RCC 7860 (cell line): Measurements from ENCODE around the gene TEX14.
"Not testable (repeated sequence)": the region's sequence is repeated elsewhere in the genome, so short reads cannot be mapped to it uniquely, and the experiment has no call there.

Source experiments
- DNase-seq: peaks from one replicate; pipeline ENCODE4 v3.0.0-alpha.2; 2015; ENCODE audit warnings: low spot score
- FAIRE-seq: peaks from 2 replicates; lab custom pipeline; 2012; peaks lifted over from hg19 to GRCh38; lab: Jason Lieb, UNC

The TEX14 gene

DNA sequence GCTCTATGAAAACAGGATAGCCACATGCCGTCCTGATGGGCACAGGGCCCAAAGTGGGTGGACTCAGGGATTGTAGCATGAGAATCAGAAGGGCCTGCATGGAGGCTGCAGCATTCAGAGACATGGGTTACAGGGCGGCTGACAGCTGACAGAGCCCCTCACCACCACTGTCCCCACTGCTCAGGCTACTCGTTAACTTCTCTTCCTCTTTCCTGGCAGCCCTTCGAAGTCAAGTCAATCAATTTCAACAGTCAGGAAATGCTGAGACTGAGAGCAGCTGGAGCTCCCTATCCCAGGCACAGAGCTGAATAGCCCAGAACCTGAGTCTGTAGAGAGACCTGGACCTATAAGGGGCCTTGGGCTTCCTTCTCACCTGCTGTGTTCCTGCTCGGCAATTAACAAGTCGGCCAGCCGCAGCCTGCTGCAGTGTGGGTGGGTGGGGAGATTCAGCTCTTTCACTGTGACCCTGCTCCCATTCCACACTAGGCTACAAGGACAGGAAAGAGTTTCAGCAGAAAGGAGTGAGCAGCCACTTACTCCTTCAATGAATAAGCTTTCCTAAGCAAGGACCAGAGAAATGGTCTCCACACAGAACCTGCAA is 76.9 kb downstream of the TEX14 start:
- FAIRE-seq (no peak), DNase-seq (no peak)

DNA sequence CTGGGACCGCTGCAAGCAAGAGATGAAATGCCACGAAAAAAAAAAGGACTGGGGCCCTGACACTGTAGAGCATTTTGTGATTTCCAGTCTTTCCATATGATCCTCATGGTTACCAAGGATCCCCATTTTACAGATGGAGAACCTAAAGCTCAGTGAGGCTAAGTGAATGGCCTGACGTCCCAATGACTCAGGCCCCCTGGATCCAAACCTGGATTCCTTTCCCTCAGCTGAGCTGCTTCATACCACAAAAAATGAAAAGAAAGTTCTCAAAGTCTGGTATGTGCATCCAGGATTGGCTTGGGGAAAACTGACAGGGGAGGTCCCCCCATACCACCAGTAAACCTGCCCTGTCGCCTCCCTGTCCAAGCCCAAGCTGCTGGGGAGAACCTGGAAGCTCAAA is 80.5 kb downstream of the TEX14 start:
- FAIRE-seq (no peak), DNase-seq (no peak)

DNA sequence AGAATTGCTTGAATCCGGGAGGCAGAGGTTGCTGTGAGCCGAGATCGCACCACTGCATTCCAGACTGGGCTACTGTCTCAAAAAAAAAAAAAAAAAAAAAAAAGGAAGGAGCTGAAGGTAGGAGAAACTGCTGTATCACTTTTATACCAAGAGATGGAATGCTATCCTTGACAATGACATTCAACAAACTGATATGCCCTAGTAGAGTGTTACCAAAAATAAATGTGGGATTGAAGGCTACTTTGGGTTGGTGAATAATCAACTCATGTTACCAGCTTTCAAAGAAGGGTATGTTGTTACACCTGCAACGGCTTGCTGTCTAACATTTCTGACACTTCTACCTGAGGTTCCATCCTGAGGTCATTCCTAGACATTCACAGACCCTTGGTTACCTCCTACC is 84.9 kb downstream of the TEX14 start:
- FAIRE-seq (no peak), DNase-seq (no peak)

DNA sequence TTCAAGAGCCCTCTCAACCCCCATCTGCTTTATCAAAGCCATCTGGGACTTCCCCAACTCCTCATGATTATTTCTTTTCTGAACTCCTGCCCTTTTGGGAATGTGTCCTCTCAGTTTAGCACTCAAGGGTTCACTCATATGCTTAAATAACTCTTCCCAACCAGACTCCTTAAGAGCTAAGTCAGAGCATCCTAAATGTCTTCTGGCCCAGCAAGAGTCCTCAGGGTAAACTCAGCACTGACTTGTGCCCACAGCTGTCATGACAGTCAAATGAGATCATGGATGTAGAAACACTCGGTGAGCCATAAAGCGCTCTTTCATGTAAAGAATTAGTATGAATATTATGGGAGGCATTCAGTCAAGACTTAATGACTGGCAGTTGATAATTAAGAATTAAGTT is 85.9 kb downstream of the TEX14 start:
- DNase-seq (no peak), FAIRE-seq (no peak)

DNA sequence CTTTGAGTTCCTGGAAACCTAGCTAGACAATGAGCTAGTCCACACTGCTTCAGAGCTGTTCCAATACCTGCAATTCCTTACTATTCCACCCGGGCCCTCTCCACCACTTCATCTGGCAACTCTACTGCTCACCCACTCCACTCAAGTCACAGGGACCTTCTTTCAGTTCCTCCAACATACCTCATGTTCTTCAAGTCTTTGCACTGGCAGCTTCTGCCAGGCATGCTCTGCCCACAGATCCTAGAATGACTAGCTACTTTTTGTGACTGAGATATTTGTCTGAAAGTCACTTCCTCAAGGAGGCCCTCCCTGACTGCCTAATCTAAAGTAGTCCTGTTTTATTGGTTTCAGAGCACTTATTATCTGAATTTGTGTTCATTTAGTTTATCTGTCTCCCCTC is 86.4 kb downstream of the TEX14 start:
- FAIRE-seq (no peak), DNase-seq (no peak)

DNA sequence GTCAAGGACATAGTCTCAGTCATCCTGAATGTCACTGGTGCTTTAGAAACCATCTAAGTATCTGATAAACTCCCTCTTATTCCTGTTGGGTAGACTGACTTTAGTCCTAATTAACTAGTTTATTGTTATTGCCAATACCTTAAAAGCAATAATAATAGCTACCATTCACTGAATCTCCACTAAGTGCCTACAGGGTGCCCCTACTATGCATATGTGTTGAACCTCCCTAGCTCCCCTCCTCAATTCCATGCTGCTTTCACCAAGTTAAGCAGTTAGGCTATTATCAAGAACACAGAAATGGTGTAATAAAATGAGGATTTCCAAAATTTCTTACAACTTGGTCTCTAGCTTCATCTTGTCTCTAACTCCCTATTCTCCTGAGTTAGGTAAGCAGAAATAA is 89.9 kb downstream of the TEX14 start:
- FAIRE-seq (no peak), DNase-seq (no peak)

DNA sequence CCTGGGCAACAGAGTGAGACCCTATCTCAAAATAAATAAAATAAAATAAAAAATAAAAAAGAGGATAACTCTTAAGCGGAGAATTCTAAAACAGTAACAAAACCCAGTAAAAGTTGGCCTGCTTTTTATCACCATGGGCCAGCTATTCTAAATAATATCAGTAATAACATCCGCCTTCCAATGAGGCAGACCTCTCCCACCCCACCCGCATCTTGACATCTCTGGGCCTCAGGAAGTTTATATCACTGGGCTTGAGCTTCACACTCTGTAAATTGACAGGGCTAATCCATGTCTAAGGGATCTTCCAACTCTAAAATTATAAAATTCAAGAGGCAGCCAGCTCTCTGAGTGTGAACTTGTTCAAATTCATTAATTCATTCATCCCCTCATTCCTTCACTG is 94.5 kb downstream of the TEX14 start:
- DNase-seq (no peak), FAIRE-seq (no peak)

DNA sequence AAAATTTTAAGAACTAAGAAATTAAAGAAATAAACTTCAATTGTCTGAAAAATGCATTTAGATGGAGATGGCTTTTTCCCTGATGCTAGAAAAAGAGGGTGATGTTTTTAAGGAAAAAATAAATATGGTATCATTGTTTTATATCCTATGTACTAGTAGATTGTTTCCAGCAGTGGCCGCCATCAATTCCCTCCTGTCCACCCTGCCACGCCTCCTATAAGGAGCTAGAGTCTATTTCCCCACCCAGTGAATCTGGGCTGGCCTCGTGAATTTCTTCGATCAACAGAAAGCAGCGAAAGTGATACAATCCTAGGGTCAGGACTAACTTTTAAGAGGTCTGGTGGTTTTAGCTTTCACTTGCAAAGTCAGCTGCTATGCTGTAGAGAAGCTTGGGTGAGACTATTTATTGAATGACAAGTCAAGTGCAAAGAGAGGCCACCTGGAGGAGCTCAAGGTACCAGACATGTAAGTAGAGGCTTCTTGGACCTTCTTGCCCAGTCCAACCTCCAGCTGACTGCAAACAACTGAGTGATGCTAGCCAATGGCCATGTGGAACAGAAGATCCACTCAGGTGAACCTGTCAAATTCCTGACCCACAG is 96.6 kb downstream of the TEX14 start:
- no peak for DNase-seq
- no peak for FAIRE-seq

DNA sequence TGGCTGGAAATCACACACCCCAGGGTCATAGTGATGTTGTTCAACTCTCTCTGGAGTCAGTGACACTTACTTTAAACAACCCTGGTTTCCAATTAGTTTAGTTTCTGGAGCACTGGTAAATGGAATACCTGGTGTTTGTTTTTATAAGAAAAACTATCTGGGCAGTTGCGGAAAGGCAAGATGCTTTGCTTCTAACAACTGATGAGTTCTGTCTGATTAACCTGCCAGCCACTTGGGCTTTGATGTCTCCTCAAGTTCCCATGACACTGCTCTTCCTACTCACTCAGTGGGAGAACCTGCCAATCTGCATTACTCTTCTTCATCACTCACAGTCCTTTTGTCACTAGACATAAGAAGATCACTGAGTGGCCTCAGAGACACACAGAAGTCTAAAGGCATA is 98.7 kb downstream of the TEX14 start:
- DNase-seq = no peak
- FAIRE-seq = no peak

DNA sequence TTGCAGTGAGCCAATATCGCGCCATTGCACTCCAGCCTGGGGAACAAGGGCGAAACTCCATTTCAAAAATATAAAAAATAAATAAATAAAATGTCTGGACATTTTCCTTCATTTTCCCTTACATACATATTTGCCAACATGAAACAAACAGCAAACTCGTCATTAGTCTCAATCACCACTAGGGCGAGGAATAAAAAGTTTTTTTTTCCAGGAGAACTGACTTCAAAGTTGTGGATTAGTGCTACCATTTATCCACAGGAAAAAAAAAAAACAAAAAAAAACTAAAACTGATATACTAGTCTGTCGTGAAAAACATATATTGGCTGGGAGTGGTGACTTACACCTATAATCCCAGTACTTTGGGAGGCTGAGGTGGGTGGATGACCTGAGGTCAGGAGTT is 100.4 kb downstream of the TEX14 start:
- DNase-seq = no peak
- FAIRE-seq = no peak

DNA sequence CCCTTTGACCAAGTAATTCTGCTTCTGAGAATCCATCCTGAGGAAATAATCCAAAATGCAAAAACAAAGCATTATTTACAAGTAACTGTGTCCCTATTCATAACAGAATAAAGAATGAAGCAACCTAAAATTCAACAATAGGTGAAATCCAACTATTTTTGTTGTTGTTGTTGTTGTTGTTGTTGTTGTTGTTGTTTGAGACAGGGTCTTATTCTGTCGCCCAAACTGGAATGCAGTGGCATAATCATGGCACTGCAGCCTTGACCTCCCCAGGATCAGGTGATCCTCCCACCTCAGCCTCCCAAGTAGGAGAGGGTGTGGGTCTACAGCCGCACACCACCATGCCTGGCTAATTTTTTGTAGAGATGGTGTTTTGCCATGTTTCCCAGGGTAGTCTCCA is 101.5 kb downstream of the TEX14 start:
- FAIRE-seq = no peak
- DNase-seq = no peak

DNA sequence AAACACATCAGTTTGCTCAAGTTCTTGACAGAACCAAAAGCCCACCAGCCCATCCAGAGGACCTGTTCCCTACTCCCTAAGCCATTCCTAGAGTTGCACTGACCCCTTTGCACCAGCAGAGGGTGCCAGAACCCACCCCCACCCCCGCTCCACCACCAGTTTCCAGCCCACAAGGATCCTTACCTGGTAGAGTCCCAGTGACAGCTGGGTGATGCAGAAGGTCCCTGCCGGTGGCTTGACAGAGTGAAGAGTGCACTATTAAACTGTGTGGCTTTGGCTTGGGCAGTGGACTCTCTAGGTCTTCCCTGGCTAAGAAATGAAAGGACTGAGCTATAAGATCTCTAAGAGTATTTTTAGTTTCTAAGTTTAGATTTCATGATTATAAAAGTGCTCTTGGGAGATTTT is 104.1 kb downstream of the TEX14 start:
- peak; percentile 26 for DNase-seq
- no peak for FAIRE-seq

DNA sequence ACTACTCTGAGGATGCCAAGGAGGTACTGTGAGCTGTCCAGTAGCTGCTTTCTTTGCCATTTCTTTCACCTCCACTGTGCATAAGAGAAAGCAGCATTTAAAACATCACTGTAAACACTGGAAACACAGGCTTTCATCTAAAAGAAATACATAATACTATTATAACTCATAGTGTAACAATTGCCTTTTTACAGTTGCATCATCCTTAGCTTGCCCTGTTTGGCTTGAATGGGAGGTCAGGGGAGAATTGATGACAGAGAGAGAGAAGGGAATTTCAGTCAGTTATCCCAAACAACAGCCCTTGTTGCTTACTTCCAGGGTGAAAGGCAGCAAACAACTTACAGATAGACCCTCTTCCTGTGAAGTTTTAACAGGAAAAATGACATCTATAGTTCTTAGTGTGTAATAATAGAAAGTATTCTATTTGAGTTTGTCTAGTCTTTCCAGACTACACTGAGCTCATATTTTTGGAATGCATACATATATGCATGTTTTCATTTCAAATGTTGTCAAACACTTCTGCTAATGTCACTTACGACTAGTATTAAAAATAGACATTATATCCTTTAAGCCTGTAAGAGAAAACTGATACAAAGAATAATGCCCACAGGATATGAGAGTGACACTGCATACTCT is 105.7 kb downstream of the TEX14 start:
- FAIRE-seq (no peak), DNase-seq (no peak)

DNA sequence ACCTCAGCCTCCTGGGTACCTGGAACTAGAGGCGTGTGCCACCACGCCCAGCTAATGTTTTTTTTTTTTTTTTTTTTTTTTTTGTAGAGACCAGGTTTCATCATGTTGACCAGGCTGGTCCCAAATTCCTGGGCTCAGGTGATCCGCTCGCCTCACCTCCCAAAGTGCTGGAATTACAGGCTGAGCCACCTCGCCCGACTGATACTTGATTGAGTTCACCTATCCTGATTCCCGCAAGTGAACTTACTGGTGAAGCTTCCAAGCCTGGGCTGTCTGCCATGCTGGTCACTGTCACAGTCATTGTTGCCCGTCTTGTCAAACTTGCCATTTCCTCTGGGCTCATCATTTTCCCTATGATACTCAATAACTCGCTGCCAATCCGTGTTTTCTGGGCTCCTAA is 106.3 kb downstream of the TEX14 start:
- FAIRE-seq = no peak
- no peak for DNase-seq

DNA sequence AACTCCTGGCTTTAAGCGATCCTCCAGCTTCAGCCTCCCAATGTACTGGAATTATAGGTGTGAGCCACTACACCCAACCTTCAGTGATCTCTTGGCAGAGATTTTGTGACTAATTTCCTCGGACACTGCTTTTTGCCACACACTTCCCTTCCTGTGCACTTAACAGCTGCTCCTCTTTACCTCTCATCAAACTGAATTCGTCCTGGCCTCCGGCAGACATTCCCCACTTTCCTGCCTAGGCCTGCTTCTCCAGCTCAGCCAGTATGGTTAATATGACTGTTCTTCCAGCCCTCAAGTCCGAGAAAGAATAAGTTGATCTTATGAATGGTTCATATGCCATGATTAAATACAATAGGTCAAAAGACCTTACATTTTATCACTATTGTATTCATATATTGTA is 108.4 kb downstream of the TEX14 start:
- no peak for FAIRE-seq

DNA sequence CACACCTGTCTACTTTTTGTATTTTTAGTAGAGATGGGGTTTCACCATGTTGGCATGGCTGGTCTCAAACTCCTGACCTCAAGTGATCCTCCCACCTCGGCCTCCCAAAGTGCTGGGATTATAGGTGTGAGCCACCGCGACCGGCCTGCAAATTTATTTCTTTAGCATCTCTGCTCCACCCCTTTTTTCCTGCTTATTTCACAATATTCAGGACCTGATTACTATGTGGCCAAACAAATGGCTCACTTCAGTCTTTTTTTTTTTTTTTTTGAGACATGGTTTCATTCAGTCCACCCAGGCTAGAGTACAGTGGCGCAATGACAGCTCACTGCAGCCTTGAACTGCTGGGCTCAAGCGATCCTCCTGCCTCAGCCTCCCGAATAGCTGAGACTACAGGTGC is 109.1 kb downstream of the TEX14 start:
- not testable (repeated sequence) for DNase-seq, FAIRE-seq

More for the DNA sequence above, 108.4 kb downstream of the TEX14 start:
- DNase-seq = no peak

DNA sequence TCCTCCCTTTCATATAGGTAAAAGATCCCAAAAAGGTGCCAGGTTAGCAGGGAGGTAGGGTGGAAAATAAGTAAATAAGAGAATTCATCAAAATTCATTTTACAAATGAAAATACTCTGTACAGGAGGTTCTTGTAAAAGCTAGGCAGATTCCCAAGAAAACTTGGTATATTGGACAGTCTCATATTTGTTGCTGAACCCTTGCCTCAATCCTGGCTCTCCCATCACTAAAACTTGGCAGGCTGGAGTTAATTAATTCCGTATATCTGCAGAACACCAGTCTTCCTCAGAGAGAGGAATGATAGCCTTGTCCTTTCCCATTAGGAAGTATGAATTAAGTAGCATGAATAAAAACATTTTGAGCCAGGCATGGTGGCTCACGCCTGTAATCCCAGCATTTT is 111.2 kb downstream of the TEX14 start:
- no peak for DNase-seq

DNA sequence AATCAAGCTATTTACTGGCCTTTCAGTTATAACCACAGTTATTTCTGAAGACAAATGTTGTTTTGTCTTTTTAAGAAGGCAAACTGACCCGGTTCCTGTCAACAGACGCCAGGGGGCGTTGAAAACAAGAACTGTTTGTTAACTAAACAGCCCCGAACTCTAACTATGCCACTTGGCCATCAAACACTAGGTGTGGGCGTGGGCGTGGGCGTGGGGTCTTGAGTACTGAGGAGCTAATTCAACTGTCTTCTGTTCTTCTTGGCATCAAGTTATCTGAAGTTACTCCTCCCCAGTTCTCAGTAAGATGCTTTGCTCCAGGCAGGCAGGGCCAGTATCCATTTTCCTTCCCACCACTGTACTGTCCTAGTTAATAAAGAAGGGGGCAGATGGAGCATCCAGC is 114.1 kb downstream of the TEX14 start:
- DNase-seq (no peak), FAIRE-seq (no peak)

More for the DNA sequence above, 111.2 kb downstream of the TEX14 start:
- no peak for FAIRE-seq

DNA sequence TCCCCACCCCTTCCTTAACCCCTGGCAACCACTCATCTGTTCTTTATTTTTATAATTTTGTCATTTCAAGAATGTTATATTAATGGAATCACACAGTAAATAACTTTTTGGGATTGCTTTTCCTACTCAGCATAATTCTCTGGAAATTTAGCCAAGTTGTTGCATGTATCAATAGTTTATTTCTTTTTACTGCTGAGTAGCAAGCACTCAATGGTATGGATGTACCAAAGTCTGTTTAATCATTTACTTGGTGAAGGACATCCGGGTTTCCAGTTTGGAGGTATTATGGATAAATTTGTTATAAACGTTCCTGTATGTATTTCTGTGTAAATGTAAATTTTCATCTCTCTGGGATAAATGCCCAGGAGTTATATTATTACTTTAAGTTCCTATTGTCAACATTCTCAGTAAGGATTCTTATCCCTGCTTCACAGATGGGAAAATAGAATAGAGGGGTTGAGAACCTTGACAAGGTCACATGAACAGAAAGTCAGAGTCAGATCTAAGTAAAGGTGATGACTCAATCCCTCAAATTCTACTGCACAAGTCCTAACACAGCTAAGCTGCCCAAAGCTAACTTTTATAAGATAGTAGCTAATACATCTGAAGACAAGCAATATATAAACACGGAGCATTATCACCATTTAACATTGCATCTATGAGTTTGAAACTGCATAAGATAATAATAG is 115.0 kb downstream of the TEX14 start:
- DNase-seq = no peak
- FAIRE-seq = no peak

DNA sequence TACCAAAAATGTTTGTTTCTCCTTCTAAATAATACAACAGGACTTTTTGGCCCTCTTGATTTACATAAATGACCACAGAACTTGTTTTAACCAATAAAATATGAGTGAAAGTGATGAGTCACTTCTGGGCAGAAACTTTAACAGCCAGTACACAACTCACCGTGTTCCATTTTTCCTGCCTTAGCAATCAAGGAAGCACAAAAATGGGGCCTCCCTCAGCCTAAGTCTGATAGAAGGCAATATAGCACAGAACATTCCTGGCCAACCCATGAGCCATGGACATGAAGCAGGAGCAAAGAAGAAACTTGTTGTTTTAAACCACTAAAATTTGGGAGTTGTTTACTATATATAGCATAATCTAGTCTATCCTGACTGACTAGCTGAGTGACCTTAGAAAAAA is 116.3 kb downstream of the TEX14 start:
- no peak for FAIRE-seq

DNA sequence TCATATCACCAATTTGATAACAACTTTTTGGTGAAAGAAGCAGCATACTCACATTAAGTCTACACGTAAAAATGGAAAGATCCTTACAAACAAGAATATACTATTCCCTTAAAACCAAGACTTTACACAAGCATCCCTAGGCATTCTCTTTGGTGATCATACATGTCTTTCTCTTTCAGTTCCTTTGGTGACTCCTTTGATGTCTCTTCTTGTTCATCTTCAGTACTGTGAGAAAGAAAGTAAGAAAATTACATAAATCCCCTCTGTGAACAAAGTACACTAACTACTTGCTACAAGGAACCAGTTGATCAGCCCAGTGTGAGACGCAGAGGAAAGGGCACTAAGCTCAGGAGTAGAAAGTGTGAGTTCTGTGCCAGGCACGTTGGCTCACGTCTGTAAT is 117.8 kb downstream of the TEX14 start:
- DNase-seq = no peak
- FAIRE-seq = no peak

More for the DNA sequence above, 116.3 kb downstream of the TEX14 start:
- no peak for DNase-seq

DNA sequence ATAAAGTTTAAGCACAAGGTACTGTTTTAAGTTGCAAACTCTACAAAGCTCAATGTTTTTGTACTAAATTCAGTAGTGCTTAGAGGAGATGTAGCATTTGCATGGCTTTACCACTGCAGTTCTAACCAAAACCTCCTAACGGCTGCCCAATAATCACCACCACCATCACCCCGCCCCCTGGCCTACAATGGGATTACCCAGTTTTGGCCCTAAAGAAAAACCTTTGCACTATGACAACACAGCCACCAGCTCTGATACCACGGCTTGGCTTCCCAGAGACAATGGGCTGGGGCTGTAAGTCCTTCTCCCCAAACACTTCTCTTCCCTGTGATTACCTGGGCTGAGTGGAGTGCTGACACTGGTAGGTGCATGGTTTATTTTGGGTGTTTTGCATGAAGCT is 119.0 kb downstream of the TEX14 start:
- FAIRE-seq (no peak), DNase-seq (no peak)
